ENCODE data around the gene TNFAIP8. TPM values are rescaled to one million over a fixed set of nuclear protein-coding genes. Genes with fewer than 3 reads are reported as not detected.
A peak's percentile ranks its signal among the peaks of the same experiment; 100 is the strongest.

Gene TNFAIP8
- total and polyA plus RNA-seq, 10 of the 15 experiments (the other 5 are each of a cell fraction or from before 2014, with no cell fraction given): 124 to 324 (median 177) TPM

DNA sequence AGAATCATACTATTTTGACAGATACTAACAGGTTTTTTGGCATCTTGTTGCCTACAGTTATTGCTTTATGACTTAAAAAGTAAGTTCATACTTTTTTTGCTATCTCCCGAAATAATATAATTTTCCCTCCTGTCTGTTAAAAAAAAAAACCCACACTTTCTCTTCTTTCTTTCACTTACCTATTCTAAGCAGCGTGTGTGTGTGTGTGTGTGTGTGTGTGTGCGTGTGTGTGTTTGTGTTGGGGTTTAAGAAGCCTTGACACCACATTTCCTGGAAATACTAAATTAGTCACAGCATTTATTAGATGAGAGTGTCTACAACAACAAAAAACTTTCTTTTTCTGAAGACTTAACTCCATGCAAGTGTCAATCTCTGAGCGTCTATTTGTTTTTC lies 12.4 kb downstream of the TNFAIP8 start (continued):
- TF ChIP-seq TCF7 (IDR thresholded peaks at IDR 0.05; ENCODE audit: borderline replicate concordance) (peak; percentile 68), CHD1 (IDR thresholded peaks at IDR 0.05; ENCODE audit: low read depth, low read length) (peak; percentile 85; the same call in 1 of the 2 replicates), CREM (IDR thresholded peaks at IDR 0.05; ENCODE audit: low read depth) (peak; percentile 88), SUPT20H (IDR thresholded peaks at IDR 0.05; ENCODE audit: borderline replicate concordance, control insufficient read depth, low read depth, low read length) (no peak), MTA3 (IDR thresholded peaks at IDR 0.05; ENCODE audit: borderline replicate concordance, low read length) (peak; percentile 85), SMC3 (IDR thresholded peaks at IDR 0.05; ENCODE audit: borderline replicate concordance, low read length) (peak; percentile 23; the same call in 1 of the 2 replicates), KAT2A (conservative IDR thresholded peaks at IDR 0.05; ENCODE audit: control insufficient read depth, low read depth, low read length) (no peak), NR2C1 (IDR thresholded peaks at IDR 0.05) (no peak), EZH2 (IDR thresholded peaks at IDR 0.05; ENCODE audit: borderline replicate concordance, control insufficient read depth, low read depth, low read length) (no peak), MTA2 (IDR thresholded peaks at IDR 0.05; ENCODE audit: low read depth) (peak; percentile 49; the same call in 1 of the 2 replicates), SIN3A (IDR thresholded peaks at IDR 0.05; ENCODE audit: low read depth, low read length) (peak; percentile 78; the same call in 1 of the 2 replicates), ZBED1 (IDR thresholded peaks at IDR 0.05; ENCODE audit: borderline replicate concordance) (peak; percentile 66; the same call in 1 of the 2 replicates), BHLHE40 (IDR thresholded peaks at IDR 0.05; ENCODE audit: borderline replicate concordance in 1 of 2, low read depth in 2 of 2, low read length in 1 of 2) (peak in 1 of 2 experiments; percentile 71; a peak in 2 of 4 replicates), STAT3 (IDR thresholded peaks at IDR 0.05; ENCODE audit: low read depth, low read length) (0 out of 2 replicates have a peak, but pooled peaks have one; percentile 60), CEBPB (IDR thresholded peaks at IDR 0.05; ENCODE audit: borderline replicate concordance in 1 of 2, low read depth in 2 of 2, low read length in 2 of 2) (peak in 1 of 2 experiments; percentile 30; a peak in 1 of 4 replicates), CREB1 (IDR thresholded peaks at IDR 0.05; ENCODE audit: low read depth) (peak; percentile 66), MEF2B (IDR thresholded peaks at IDR 0.05; ENCODE audit: partially characterized antibody, poor library complexity, severe bottlenecking) (peak; percentile 33), RUNX3 (IDR thresholded peaks at IDR 0.05; ENCODE audit: low read length) (peak; percentile 89), HDGF (IDR thresholded peaks at IDR 0.05) (no peak), NFXL1 (IDR thresholded peaks at IDR 0.05; ENCODE audit: borderline replicate concordance) (no peak), RELB (IDR thresholded peaks at IDR 0.05; ENCODE audit: low read depth) (peak; percentile 72), CHD2 (IDR thresholded peaks at IDR 0.05; ENCODE audit: borderline replicate concordance, low read depth, low read length) (peak; percentile 42; the same call in 1 of the 2 replicates), ETV6 (conservative IDR thresholded peaks at IDR 0.05 in 1 of 2, IDR thresholded peaks at IDR 0.05 in 1 of 2; ENCODE audit: borderline replicate concordance in 1 of 2, low read depth in 1 of 2) (peak in 1 of 2 experiments; percentile 99; a peak in 2 of 4 replicates), ATF7 (IDR thresholded peaks at IDR 0.05; ENCODE audit: low read depth) (peak; percentile 85)
- TF ChIP-seq, protein P1, sequence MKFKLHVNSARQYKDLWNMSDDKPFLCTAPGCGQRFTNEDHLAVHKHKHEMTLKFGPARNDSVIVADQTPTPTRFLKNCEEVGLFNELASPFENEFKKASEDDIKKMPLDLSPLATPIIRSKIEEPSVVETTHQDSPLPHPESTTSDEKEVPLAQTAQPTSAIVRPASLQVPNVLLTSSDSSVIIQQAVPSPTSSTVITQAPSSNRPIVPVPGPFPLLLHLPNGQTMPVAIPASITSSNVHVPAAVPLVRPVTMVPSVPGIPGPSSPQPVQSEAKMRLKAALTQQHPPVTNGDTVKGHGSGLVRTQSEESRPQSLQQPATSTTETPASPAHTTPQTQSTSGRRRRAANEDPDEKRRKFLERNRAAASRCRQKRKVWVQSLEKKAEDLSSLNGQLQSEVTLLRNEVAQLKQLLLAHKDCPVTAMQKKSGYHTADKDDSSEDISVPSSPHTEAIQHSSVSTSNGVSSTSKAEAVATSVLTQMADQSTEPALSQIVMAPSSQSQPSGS (IDR thresholded peaks at IDR 0.05; ENCODE audit: low read length): peak; percentile 81
- TF ChIP-seq, protein P2, sequence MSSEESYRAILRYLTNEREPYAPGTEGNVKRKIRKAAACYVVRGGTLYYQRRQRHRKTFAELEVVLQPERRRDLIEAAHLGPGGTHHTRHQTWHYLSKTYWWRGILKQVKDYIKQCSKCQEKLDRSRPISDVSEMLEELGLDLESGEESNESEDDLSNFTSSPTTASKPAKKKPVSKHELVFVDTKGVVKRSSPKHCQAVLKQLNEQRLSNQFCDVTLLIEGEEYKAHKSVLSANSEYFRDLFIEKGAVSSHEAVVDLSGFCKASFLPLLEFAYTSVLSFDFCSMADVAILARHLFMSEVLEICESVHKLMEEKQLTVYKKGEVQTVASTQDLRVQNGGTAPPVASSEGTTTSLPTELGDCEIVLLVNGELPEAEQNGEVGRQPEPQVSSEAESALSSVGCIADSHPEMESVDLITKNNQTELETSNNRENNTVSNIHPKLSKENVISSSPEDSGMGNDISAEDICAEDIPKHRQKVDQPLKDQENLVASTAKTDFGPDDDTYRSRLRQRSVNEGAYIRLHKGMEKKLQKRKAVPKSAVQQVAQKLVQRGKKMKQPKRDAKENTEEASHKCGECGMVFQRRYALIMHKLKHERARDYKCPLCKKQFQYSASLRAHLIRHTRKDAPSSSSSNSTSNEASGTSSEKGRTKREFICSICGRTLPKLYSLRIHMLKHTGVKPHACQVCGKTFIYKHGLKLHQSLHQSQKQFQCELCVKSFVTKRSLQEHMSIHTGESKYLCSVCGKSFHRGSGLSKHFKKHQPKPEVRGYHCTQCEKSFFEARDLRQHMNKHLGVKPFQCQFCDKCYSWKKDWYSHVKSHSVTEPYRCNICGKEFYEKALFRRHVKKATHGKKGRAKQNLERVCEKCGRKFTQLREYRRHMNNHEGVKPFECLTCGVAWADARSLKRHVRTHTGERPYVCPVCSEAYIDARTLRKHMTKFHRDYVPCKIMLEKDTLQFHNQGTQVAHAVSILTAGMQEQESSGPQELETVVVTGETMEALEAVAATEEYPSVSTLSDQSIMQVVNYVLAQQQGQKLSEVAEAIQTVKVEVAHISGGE (CRISPR knock-in tag; IDR thresholded peaks at IDR 0.05): no peak

All from GM12878 (cell line).